Fibroblast of villous mesenchyme (primary cell): ENCODE measurements around the gene CCNT1. TPM values are rescaled to one million over a fixed set of nuclear protein-coding genes. Genes with fewer than 3 reads are reported as not detected.

Experiments
- DNase-seq: peaks from one replicate; pipeline ENCODE4 v3.0.0-alpha.2; 2010; ENCODE audit warnings: low read depth
- H3K4me3 ChIP-seq: 2 replicates; pipeline ENCODE4 v1.5.1; 2011; ENCODE audit warnings: low read depth, mild to moderate bottlenecking, low read length
- total RNA-seq: library from RNA; depleted of rRNA; stranded (reverse); fragments of >200 nt; gene quantifications from 2 replicates; pipeline ENCODE4 v1.2.3, GENCODE V29; 2012
- TF ChIP-seq, protein P1 (sequence below): IDR thresholded peaks from 2 replicates; pipeline ENCODE4 v1.5.1; 2012; ENCODE audit warnings: low read depth, mild to moderate bottlenecking, low read length; ENCODE audit not compliant: insufficient read depth

The CCNT1 gene
- total RNA-seq, 1 donor: 46.6 TPM

DNA sequence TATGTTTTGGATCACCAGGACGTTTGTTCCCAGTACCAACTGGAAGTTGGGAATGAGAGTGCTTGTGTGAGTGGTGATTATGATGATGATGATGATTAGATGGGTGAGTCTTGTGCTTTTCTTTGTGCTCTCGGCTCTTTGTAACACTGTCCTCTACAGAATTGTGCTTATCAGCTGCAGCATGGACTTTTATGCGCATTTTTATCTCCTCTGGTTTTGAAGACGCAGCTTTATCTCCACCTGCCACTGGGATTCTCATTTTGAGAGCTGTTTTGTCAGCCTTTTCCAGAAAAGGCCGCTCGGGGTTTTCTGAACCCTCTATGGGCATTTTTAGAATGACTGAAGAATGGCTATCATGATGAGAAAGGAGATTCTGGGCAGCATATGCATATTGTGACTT lies 22.9 kb downstream of the CCNT1 start:
- DNase-seq: no peak
- H3K4me3 ChIP-seq: no peak overlapping the region
- TF ChIP-seq, protein P1, sequence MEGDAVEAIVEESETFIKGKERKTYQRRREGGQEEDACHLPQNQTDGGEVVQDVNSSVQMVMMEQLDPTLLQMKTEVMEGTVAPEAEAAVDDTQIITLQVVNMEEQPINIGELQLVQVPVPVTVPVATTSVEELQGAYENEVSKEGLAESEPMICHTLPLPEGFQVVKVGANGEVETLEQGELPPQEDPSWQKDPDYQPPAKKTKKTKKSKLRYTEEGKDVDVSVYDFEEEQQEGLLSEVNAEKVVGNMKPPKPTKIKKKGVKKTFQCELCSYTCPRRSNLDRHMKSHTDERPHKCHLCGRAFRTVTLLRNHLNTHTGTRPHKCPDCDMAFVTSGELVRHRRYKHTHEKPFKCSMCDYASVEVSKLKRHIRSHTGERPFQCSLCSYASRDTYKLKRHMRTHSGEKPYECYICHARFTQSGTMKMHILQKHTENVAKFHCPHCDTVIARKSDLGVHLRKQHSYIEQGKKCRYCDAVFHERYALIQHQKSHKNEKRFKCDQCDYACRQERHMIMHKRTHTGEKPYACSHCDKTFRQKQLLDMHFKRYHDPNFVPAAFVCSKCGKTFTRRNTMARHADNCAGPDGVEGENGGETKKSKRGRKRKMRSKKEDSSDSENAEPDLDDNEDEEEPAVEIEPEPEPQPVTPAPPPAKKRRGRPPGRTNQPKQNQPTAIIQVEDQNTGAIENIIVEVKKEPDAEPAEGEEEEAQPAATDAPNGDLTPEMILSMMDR: no peak

DNA sequence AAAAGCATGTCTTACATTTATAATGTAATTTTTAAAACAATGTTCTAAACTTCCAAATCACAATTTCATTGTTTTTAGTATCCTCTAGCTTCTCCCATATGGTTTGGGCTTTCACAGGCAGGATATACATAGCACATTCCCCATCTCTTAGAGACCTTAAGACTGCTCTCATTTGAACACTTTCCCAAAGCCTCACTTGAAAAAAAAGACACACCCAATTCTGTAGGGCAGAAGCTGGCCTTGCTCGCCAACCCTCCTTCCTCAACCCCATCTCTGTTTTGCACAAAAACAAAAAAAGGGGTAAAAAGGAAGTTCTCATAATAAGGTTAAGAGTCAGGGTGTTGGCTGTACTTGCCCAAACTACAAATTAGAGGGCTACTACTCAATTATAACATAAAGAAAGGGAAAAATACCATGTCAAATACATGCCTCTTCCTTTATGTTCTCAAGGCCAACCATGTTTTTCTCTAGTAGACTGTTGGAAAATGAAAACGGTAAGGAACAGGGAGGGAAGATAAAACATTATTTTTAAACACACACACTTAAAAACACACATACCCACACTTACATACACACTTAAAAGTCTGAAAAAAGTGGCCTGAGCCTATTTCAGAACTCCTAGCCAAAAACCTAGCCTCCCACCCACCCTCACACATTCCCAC lies 24.6 kb downstream of the CCNT1 start:
- DNase-seq: no peak
- TF ChIP-seq, protein P1: no peak
- no peak overlapping the region for H3K4me3 ChIP-seq

DNA sequence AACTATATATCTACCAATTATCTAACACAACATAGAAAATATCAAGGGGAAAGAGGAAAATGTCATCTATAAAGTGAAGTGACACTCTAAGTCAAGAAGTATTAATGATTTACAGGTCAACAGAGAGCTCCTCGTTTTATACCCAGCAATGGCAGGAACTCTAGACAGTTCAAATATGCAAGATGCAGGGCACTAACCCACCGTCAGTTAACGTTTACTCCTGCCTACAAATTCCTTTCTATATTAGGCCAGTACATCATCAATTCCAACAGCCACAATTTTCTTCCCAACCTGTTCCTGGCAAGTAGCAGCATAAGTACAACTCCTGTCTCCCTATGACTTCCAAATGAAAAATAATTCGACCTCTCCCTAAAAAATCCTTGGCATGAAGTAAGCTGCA lies 25.5 kb downstream of the CCNT1 start:
- no peak overlapping the region for H3K4me3 ChIP-seq
- TF ChIP-seq, protein P1: no peak
- DNase-seq: no peak

DNA sequence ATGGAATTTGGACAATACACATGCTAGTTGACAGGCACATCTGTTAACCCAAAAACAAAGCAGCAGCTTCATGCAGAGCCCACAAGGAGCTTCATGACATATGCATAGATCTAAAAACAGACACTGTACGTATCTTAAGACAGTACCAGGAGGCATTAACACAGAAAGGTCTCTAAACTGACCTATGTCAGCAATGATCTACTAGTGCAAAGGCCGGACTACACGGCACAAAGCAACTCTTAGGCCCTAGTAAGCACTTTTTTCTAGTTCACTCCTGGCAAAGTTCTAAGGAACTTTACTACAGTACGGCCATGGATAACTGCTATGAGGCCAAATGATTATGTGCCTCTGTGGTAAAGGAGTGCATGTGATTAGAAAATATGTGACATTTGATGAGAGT lies 26.1 kb downstream of the CCNT1 start:
- no peak overlapping the region for H3K4me3 ChIP-seq
- TF ChIP-seq, protein P1: no peak
- no peak for DNase-seq

DNA sequence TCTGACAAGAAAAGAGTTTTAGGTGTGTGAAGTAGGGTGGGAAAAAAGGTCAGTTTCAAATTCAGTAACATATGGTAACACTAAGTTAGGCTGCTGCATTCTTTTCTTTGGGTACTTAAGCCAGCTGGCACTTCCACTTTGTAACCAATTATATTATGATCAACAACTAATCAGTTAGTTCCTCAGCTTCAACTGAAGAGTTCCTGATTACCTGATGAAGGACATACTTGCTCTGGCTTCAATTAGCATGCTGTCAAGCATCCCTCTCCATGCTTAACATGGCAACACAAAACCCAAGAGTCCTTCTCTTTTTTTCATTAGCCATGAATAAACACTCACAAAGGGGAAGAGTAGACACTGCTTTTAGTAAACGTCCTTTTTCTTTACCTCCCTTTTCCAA lies 27.7 kb downstream of the CCNT1 start:
- no peak for DNase-seq
- TF ChIP-seq, protein P1: no peak
- no peak overlapping the region for H3K4me3 ChIP-seq

DNA sequence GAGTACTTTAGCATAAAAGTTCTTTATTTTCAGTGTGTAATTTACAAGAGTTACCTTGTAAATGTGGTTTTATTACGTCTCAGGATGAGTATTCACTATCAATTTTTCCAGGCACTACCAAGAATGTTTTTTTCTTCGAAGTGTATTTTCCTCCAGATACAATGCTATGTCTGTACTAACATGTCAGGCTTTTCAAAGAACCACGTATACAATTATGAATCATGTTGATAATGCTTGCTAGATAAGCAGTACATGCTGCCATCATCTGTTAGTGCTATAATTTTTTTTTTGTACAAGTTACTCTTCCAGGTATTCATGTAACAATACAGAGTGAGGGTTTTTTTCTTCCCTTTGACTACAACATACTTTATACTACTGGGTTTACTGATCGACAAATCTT lies 28.9 kb downstream of the CCNT1 start:
- no peak overlapping the region for H3K4me3 ChIP-seq
- no peak for DNase-seq
- TF ChIP-seq, protein P1: no peak

DNA sequence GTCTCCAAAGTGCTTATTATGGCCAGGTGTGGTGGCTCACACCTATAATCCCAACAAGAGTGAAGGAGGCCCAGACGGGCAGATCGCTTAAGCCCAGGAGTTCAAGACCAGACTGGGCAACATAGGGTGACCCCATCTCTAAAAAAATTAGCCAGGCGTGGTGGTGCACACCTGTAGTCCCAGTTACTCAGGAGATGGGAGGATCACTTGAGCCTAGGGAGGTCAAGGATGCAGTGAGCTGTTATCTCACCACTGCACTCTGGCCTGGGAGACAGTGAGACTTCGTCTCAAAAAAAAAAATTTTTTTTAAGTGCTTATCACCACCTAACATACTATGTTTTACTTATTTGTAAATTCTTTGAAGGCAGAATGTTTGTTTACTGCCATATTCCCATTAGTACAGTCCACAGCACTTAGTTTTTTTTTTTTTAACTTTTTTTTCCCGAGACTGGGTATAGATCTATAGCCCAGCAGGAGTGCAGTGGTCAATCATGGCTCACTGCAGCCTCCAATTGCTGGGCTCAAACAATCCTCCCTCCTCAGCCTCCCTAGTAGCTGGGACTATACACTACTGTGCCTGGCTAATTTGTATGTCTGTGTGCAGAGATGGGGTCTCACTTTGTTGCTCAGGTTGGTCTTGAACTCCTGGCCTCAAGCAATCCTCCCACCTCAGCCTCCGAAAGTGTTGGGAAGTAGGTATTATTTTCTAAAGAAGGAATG lies 29.7 kb downstream of the CCNT1 start:
- DNase-seq: no peak
- no peak overlapping the region for H3K4me3 ChIP-seq
- TF ChIP-seq, protein P1: no peak
